ENCODE measurements around the gene KRR1. TPM values are rescaled to one million over a fixed set of nuclear protein-coding genes. Genes with fewer than 3 reads are reported as not detected.
A peak's percentile ranks its signal among the peaks of the same experiment; 100 is the strongest.
"Not testable (repeated sequence)": the region's sequence is repeated elsewhere in the genome, so short reads cannot be mapped to it uniquely, and the experiment has no call there.

KRR1 gene
- total RNA-seq, 1 experiment from 2014 or later, result 76.8 TPM

DNA sequence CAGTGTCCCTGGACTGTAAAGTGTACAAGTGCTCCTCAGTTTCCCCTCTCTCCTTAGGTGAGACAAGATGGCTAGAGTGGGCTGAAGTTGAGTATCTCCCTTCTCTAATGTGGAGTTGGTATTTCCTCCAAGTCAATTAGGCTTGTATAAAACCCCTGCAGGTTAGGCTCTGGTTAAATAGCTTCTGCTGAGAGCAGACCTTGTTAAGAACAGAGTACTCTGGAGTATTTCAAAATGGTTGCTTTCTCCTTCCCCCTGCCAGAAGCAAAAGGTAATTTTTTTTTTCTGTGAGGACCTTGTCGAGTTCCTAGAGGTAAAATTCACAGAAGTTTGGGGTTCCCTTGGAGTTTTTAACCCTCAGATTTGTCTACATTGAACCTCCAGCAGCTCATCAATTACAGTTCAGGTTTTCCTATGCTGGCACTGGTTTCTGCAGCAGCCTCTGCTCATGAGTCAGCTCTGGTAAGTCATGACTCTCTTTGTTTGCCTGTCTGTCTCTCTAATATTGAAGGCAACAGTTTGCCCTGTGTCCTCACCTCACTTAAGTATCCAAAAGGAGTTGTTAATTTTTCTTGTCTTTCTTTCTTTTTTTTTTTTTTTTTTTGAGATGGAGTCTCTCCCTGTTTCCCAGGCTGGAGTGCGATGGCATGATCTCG is 58.6 kb downstream of the KRR1 start:
- Mint-ChIP-seq H3K4me1 (ENCODE audit: insufficient read depth, unreplicated experiment) (no peaks in the 10 kb centered on the region), H3K27me3 (ENCODE audit: insufficient read depth, unreplicated experiment) (no peaks in the 10 kb centered on the region), H3K9me3 (ENCODE audit: unreplicated experiment) (no peaks in the 10 kb centered on the region), H3K36me3 (ENCODE audit: insufficient read depth, unreplicated experiment) (no peaks in the 10 kb centered on the region), H3K27ac (ENCODE audit: low read depth, unreplicated experiment) (no peak overlapping the region), H3K4me3 (ENCODE audit: unreplicated experiment) (no peak overlapping the region)
- CTCF ChIA-PET, result interaction anchor here (1.2 to 2.1 kb wide), 2 partner anchors 11 to 32 kb away, joined by 4 to 5 read pairs; no protein-coding TSS in a partner anchor
- BruUV-seq (replicated peaks), result no TSS peak
- POLR2A ChIA-PET, result interaction anchor here (1.0 to 2.1 kb wide), 2 partner anchors 11 to 31 kb away, joined by 3 to 6 read pairs; no protein-coding TSS in a partner anchor
- TF ChIP-seq, protein P1, sequence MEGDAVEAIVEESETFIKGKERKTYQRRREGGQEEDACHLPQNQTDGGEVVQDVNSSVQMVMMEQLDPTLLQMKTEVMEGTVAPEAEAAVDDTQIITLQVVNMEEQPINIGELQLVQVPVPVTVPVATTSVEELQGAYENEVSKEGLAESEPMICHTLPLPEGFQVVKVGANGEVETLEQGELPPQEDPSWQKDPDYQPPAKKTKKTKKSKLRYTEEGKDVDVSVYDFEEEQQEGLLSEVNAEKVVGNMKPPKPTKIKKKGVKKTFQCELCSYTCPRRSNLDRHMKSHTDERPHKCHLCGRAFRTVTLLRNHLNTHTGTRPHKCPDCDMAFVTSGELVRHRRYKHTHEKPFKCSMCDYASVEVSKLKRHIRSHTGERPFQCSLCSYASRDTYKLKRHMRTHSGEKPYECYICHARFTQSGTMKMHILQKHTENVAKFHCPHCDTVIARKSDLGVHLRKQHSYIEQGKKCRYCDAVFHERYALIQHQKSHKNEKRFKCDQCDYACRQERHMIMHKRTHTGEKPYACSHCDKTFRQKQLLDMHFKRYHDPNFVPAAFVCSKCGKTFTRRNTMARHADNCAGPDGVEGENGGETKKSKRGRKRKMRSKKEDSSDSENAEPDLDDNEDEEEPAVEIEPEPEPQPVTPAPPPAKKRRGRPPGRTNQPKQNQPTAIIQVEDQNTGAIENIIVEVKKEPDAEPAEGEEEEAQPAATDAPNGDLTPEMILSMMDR (IDR thresholded peaks at IDR 0.05; ENCODE audit: unreplicated experiment), result no peak
- peak; percentile 9 for DNase-seq (ENCODE audit: unreplicated experiment)
- intact Hi-C loops (cut with micrococcal nuclease), result no loop called here

DNA sequence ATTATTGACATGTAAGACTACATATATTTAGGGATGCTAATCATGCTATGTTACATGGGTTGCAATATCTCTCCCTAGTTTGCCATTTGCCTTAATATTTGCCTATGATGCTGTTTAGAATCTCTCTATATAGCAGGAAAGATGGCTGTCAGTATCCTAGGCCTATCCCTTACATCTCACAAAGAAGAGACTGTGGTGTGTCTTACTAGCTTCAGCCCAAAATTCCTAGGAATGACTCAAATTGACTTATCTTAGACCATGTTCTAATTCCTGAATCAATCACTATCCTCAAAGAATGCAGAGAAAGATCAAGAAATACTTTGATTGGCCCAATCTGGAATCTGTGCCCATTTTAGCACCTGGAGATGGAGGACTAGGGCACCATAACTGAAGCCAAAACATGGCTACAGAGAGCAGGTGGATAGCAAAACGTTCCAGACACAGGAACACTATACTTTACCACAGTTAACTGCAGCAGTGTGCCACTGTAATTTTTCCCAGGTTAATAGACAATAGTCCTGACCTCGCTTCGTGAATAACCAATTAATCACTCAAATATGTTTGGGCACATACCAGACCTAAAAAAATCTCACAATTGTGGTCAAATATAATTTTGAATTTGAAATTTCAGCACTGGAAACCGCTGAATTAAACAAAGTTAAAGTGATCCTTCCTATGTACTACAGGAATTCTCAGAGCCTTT is 63.6 kb downstream of the KRR1 start:
- TF ChIP-seq, protein P1 (IDR thresholded peaks at IDR 0.05; ENCODE audit: unreplicated experiment), result no peak
- Mint-ChIP-seq H3K27ac (ENCODE audit: low read depth, unreplicated experiment) (no peak overlapping the region), H3K27me3 (ENCODE audit: insufficient read depth, unreplicated experiment) (no peaks in the 10 kb centered on the region), H3K4me1 (ENCODE audit: insufficient read depth, unreplicated experiment) (peaks cover 28% of the 10 kb centered on the region), H3K4me3 (ENCODE audit: unreplicated experiment) (no peak overlapping the region), H3K36me3 (ENCODE audit: insufficient read depth, unreplicated experiment) (no peaks in the 10 kb centered on the region), H3K9me3 (ENCODE audit: unreplicated experiment) (no peaks in the 10 kb centered on the region)
- no TSS peak for BruUV-seq (replicated peaks)
- DNase-seq (ENCODE audit: unreplicated experiment), result no peak
- CTCF ChIA-PET, result no interaction called here
- POLR2A ChIA-PET, result interaction anchor here (0.6 kb wide), 1 partner anchor 862 kb away, joined by 5 read pairs; no protein-coding TSS in a partner anchor
- intact Hi-C loops (cut with micrococcal nuclease), result no loop called here

DNA sequence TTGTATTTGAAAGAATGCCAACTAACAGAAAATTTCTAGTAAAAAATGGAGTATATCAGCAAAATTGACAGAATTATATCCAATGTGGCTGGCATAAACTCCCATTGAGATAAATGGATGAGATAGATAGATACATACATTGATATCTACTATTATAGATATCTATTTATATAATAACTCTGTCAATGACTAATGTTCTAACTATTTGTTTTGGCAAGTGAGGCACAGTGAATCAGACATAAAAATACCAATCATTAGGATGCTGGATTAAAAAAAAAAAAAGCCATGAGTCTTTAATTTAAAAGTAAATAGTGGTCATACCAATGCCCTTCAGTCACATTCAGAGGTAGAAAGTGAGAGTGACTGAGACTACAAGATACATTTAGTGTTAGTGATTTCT is 64.6 kb downstream of the KRR1 start:
- CTCF ChIA-PET, result interaction anchor here (1.5 to 1.8 kb wide), 2 partner anchors 39 to 113 kb away, joined by 5 to 8 read pairs; partner anchors contain the start of gene GLIPR1L1
- BruUV-seq (replicated peaks), result no TSS peak
- TF ChIP-seq, protein P1 (IDR thresholded peaks at IDR 0.05; ENCODE audit: unreplicated experiment), result no peak
- DNase-seq (ENCODE audit: unreplicated experiment), result peak; percentile 46
- intact Hi-C loops (cut with micrococcal nuclease), result no loop called here
- Mint-ChIP-seq H3K27me3 (ENCODE audit: insufficient read depth, unreplicated experiment) (no peaks in the 10 kb centered on the region), H3K27ac (ENCODE audit: low read depth, unreplicated experiment) (no peak overlapping the region), H3K9me3 (ENCODE audit: unreplicated experiment) (no peaks in the 10 kb centered on the region), H3K4me1 (ENCODE audit: insufficient read depth, unreplicated experiment) (peaks cover 28% of the 10 kb centered on the region), H3K36me3 (ENCODE audit: insufficient read depth, unreplicated experiment) (peaks cover 2% of the 10 kb centered on the region), H3K4me3 (ENCODE audit: unreplicated experiment) (no peak overlapping the region)
- POLR2A ChIA-PET, result interaction anchor here (0.9 kb wide), 1 partner anchor 31 kb away, joined by 3 read pairs; no protein-coding TSS in a partner anchor

DNA sequence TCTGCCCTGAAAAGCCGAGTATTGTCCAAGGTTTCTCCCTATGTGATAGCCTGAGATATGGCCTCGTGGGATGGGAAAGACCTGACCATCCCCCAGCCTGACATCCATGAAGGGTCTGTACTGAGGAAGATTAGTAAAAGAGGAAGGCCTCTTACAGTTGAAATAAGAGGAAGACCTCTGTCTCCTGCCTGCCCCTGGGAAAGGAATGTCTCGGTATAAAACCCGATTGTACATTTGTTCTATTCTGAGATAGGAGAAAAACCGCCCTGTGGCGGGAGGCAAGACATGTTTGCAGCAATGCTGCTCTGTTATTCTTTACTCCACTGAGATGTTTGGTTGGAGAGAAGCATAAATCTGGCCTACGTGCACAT is 66.3 kb downstream of the KRR1 start:
- BruUV-seq (replicated peaks); H3K27ac Mint-ChIP-seq (ENCODE audit: low read depth, unreplicated experiment); intact Hi-C loops (cut with micrococcal nuclease); DNase-seq (ENCODE audit: unreplicated experiment); H3K4me3 Mint-ChIP-seq (ENCODE audit: unreplicated experiment); POLR2A ChIA-PET; H3K36me3 Mint-ChIP-seq (ENCODE audit: insufficient read depth, unreplicated experiment); H3K27me3 Mint-ChIP-seq (ENCODE audit: insufficient read depth, unreplicated experiment); CTCF ChIA-PET; H3K9me3 Mint-ChIP-seq (ENCODE audit: unreplicated experiment): not testable (repeated sequence)
- H3K4me1 Mint-ChIP-seq (ENCODE audit: insufficient read depth, unreplicated experiment), result peaks cover 28% of the 10 kb centered on the region
